Esophagus squamous epithelium (tissue), 4 donors: ENCODE results near the gene CDKL5.

Source experiments
- CTCF ChIP-seq, 6 experiments: fragments of 450-650 bp in 4 of 6; fragments of 200-600 bp in 2 of 6; sonication (generic) in 2 of 6; IDR thresholded peaks; one replicate each; pipeline ENCODE4 v1.5.1; 2016 to 2019; ENCODE audit warnings: antibody characterized with exemption in 6 of 6, mild to moderate bottlenecking in 4 of 6, moderate library complexity in 4 of 6
- POLR2A ChIP-seq, 4 donors: fragments of 450-650 bp; IDR thresholded peaks; one replicate each; pipeline ENCODE4 v1.6.1; 2017; ENCODE audit warnings: antibody characterized with exemption in 4 of 4, mild to moderate bottlenecking in 4 of 4, moderate library complexity in 3 of 4

- no peak for TF ChIP-seq CTCF (IDR thresholded peaks at IDR 0.05)
- no peak for TF ChIP-seq POLR2A (IDR thresholded peaks at IDR 0.05)
Observed at GRCh38 chrX:18701621-18702361, 276.4 kb downstream of the CDKL5 start.
